ENCODE measurements around the gene TBX19. TPM values are rescaled to one million over a fixed set of nuclear protein-coding genes. Genes with fewer than 3 reads are reported as not detected.

Gene TBX19
- total RNA-seq, 1 donor from 2014 or later: 4.7 TPM

- peaks cover 94% of the 10 kb centered on the region for H3K36me3 Mint-ChIP-seq (ENCODE audit: low read depth)
- no peaks in the 10 kb centered on the region for H3K27me3 Mint-ChIP-seq
- POLR2A ChIA-PET: no interaction called here
- ATAC-seq (ENCODE audit: low read depth) (no peak), DNase-seq (no peak)
- intact Hi-C loops (cut with micrococcal nuclease): no loop called here
- no peaks in the 10 kb centered on the region for H3K9me3 Mint-ChIP-seq
- no peak overlapping the region for H3K4me3 Mint-ChIP-seq
- CTCF ChIA-PET: no interaction called here
- H3K4me1 Mint-ChIP-seq: peaks cover 23% of the 10 kb centered on the region
- no peak overlapping the region for H3K27ac Mint-ChIP-seq
- TF ChIP-seq, protein P1, sequence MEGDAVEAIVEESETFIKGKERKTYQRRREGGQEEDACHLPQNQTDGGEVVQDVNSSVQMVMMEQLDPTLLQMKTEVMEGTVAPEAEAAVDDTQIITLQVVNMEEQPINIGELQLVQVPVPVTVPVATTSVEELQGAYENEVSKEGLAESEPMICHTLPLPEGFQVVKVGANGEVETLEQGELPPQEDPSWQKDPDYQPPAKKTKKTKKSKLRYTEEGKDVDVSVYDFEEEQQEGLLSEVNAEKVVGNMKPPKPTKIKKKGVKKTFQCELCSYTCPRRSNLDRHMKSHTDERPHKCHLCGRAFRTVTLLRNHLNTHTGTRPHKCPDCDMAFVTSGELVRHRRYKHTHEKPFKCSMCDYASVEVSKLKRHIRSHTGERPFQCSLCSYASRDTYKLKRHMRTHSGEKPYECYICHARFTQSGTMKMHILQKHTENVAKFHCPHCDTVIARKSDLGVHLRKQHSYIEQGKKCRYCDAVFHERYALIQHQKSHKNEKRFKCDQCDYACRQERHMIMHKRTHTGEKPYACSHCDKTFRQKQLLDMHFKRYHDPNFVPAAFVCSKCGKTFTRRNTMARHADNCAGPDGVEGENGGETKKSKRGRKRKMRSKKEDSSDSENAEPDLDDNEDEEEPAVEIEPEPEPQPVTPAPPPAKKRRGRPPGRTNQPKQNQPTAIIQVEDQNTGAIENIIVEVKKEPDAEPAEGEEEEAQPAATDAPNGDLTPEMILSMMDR (IDR thresholded peaks at IDR 0.05): no peak
Measured at GRCh38 chr1:168236836-168237611, 43.7 kb upstream of the TBX19 start.

GRCh38 chr1:168243198-168243597, 37.5 kb upstream of the TBX19 start:
- POLR2A ChIA-PET: interaction anchor here (0.7 kb wide), 1 partner anchor 13 kb away, joined by 3 read pairs; no protein-coding TSS in a partner anchor
- DNase-seq (no peak), ATAC-seq (ENCODE audit: low read depth) (no peak)
- H3K4me1 Mint-ChIP-seq: peaks cover 10% of the 10 kb centered on the region
- TF ChIP-seq, protein P1 (IDR thresholded peaks at IDR 0.05): no peak
- H3K27ac Mint-ChIP-seq: no peak overlapping the region
- H3K36me3 Mint-ChIP-seq (ENCODE audit: low read depth): peaks cover 91% of the 10 kb centered on the region
- CTCF ChIA-PET: no interaction called here
- H3K27me3 Mint-ChIP-seq: no peaks in the 10 kb centered on the region
- H3K4me3 Mint-ChIP-seq: no peak overlapping the region
- H3K9me3 Mint-ChIP-seq: no peaks in the 10 kb centered on the region
- intact Hi-C loops (cut with micrococcal nuclease): no loop called here

GRCh38 chr1:168243636-168244212, 37.0 kb upstream of the TBX19 start:
- TF ChIP-seq, protein P1 (IDR thresholded peaks at IDR 0.05): no peak
- H3K4me3 Mint-ChIP-seq: no peak overlapping the region
- H3K27me3 Mint-ChIP-seq: no peaks in the 10 kb centered on the region
- no peak for DNase-seq
- peaks cover 11% of the 10 kb centered on the region for H3K4me1 Mint-ChIP-seq
- peaks cover 93% of the 10 kb centered on the region for H3K36me3 Mint-ChIP-seq (ENCODE audit: low read depth)
- ATAC-seq (ENCODE audit: low read depth): no peak
- CTCF ChIA-PET: no interaction called here
- POLR2A ChIA-PET: interaction anchor here (0.7 kb wide), 1 partner anchor 13 kb away, joined by 3 read pairs; no protein-coding TSS in a partner anchor
- no peaks in the 10 kb centered on the region for H3K9me3 Mint-ChIP-seq
- intact Hi-C loops (cut with micrococcal nuclease): no loop called here
- no peak overlapping the region for H3K27ac Mint-ChIP-seq

- ATAC-seq (ENCODE audit: low read depth): no peak
- H3K4me3 Mint-ChIP-seq: no peak overlapping the region
- peaks cover 11% of the 10 kb centered on the region for H3K4me1 Mint-ChIP-seq
- peaks cover 92% of the 10 kb centered on the region for H3K36me3 Mint-ChIP-seq (ENCODE audit: low read depth)
- H3K9me3 Mint-ChIP-seq: no peaks in the 10 kb centered on the region
- TF ChIP-seq, protein P1 (IDR thresholded peaks at IDR 0.05): no peak
- no peak for DNase-seq
- no peak overlapping the region for H3K27ac Mint-ChIP-seq
- ChIA-PET POLR2A (no interaction called here), CTCF (no interaction called here)
- intact Hi-C loops (cut with micrococcal nuclease): no loop called here
- H3K27me3 Mint-ChIP-seq: no peaks in the 10 kb centered on the region
Measured at GRCh38 chr1:168245042-168245441, 35.6 kb upstream of the TBX19 start.

DNA sequence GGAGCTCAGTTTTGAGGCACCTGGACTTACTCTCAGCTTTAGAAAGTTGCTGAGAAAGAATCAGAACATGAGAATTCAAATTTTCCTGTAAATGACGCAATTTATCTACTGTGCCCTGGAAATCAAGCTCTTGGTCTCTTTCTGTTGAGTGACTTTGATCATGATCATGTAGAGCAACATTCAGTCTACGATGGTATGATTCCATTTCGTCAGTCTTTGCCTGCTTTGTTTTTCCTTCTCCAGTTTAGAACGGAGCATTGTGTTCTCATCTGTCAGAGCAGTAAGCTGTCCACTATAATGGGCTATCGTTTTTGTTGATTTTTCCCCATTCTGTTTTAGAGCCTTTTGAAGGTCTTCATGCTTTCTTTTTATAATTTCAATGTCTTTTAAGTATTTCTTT, 34.2 kb upstream of the TBX19 start:
- TF ChIP-seq, protein P1 (IDR thresholded peaks at IDR 0.05): no peak
- no peak overlapping the region for H3K4me3 Mint-ChIP-seq
- no peaks in the 10 kb centered on the region for H3K9me3 Mint-ChIP-seq
- intact Hi-C loops (cut with micrococcal nuclease): no loop called here
- H3K36me3 Mint-ChIP-seq (ENCODE audit: low read depth): peaks cover 91% of the 10 kb centered on the region
- DNase-seq (no peak), ATAC-seq (ENCODE audit: low read depth) (no peak)
- peaks cover 11% of the 10 kb centered on the region for H3K4me1 Mint-ChIP-seq
- no peak overlapping the region for H3K27ac Mint-ChIP-seq
- CTCF ChIA-PET: no interaction called here
- H3K27me3 Mint-ChIP-seq: no peaks in the 10 kb centered on the region
- POLR2A ChIA-PET: no interaction called here
